CD4-positive, alpha-beta T cell treated with Interleukin-4 for 4 hours (primary cell): ENCODE data around the gene ATF3.

Experiments used
- DNase-seq: peaks from one replicate; pipeline ENCODE4 v3.0.0-alpha.2; 2020

ATF3 gene

DNA sequence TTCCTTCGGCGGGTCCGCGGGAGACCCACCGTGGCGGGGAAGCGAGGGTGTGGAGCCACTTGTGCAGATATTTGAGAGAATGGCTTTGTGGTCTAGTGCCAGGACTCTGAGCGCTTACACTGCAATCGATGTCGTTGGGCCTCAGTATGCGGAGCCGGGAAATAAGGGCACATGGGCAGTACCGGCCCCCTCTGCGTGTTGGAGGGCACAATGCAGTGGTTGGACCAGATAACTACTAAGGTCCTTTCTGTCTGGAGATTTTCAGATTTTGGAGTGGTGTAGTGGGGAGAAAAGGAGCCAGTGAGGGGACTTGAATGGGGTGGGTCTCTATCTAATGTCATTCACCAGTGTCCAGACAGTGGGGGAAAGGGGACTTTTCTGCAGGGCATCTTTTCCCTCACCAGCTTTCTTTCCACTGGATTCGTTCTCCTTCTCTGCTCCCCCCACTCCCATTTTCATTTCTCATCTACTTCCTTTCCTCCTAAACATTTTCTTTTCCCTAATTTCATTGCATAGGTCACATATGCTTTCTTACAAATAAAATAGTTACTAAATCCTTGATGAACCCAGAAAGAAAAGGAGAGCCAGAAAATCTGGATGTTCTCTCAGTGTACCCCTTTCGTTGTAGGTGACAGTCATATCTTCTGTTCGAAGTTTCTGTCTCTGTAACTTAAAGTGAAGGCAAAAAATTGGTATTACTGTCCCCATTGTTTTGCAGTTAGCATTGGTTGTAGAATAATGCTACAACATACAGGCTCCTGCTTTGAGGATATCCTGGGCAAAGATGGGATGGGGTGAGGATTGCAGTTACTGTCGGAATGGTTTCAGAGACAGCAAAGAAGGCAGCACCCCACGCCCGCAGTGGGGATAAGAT lies 1.4 kb downstream of the ATF3 start:
- no peak for DNase-seq

GRCh38 chr1:212610575-212610967 lies 2.0 kb downstream of the ATF3 start:
- DNase-seq: no peak

GRCh38 chr1:212611000-212611948 lies 2.7 kb downstream of the ATF3 start:
- DNase-seq: no peak

DNA sequence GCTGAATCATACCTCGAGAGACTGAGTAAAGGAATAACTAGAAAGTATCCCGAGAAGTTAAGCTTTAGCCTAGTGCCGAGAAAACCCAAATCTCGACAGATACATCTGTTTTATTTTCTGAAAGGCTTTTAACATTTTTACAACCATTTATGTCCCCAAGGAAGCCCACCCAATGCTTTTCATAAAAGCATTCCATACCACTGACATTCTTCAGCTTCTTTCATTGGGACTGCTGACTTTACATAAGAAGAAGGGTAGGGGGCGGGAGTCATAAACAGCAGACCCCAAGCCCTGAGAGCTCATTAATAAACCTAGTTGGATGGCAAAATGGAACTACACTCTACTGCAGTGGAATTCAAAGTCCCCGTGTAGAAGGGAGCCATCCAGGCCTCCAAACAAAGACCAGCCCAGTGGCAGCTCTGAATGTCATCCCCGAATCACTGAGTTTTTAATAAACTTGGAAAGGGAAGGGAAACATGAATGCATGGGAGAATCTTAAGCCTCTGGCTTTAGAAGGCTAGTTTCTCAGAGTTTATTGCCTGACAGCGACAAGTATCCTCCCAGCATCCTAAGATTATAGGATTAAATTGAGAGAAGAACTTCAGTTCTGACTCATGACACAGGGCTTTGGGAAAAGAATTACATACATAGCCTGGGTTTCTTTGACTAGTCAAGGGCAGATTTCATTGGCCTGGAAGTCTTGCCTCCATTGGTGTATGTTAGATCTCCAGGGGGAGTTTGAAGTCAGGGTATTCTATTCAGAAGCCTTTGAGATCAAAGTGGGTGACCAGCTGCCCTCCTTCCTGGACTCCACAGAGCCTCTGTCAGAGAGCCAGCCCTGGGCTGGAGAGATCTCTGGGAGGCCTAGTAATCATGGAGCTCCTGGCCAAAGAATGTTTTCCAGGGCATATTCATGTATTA lies 3.7 kb downstream of the ATF3 start:
- no peak for DNase-seq

DNA sequence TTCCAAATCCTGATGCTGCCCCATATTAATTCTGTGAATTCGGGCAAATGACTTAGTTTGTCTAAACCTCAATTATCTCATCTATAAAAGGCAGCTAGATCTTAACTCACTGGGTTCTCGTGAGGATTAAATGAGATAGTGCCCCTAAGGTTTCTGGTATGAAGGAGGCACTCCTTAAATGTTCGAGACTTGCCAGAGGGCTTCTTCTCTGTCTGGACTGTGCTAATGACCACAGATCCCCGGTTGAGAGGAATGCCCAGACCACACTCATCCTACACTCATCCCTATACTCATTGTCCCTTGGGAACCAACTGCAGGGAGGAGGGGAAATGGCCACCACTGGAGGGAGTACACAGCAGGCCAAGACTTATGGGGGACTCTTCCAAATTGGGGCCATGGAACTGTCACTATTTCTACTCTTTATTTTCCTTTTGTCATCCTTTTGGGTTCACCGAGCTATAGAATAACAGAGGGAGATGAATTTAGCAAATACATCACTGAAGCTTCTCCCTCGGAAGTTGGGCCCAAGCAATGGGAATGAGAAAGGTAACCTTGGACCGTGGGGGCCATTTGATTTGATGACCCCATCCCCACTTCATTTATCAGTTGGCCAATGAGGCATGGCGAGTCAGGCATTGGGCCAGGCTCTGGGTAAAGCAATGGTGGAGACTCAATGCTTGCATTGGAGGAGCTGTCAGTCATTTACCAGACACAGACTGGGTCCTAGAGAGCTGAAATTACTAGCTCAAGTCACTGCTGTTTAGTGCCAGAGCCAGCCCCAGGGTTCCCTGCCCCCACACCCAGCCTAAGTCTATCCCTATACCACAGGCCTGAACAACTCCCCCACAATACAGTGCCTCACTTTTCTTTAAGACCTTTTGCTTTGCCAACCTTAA lies 5.1 kb downstream of the ATF3 start:
- DNase-seq: no peak

- no peak for DNase-seq
Observed at GRCh38 chr1:212614453-212615200, 6.1 kb downstream of the ATF3 start.

- no peak for DNase-seq
Observed at GRCh38 chr1:212615201-212615470, 6.6 kb downstream of the ATF3 start.

DNA sequence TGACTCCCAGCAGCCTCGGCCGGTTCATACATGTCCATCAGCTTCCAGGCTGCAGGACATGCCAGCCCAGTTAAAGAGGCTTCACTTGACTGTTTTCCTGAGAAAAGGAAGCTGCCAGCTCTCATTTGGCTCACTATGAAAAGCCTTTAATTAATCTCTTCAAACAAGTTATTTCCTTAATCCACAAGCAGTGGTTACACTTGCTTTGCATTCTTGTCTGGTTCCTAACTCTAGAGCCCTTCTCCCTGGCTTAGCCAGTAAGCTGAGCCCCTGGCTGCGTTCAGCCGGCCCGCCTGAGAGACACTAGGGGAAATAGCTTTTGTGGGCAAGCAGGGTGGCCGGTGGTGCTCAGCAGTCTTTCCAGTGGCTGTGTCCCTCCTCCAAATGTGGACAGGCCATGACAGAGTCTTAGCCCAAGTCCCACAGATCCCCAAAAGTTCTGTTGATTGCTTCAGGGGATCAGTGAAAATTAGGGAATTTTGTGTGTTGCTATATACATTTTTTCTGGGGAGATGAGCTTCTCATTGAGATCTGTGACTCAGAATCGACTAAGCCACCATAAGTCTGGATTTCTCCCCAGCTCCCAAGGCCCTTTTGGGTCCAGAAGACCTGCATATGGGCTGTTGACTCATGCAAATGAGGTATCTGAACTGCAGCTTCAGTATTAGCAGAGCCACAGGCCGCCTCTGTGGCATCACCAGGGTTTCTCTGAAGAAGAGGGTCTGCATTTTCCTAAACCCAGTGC lies 10.1 kb downstream of the ATF3 start:
- DNase-seq: no peak

DNA sequence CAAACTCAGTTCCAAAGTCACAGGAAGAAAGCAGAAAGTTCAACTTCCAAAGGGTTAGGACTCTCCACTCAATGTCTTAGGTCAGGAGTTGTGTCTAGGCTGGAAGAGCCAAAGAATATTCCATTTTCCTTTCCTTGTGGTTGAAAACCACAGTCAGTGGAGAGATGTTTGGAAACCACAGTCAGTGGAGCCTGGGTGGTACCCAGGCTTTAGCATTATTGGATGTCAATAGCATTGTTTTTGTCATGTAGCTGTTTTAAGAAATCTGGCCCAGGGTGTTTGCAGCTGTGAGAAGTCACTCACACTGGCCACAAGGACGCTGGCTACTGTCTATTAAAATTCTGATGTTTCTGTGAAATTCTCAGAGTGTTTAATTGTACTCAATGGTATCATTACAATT lies 11.7 kb downstream of the ATF3 start:
- no peak for DNase-seq

GRCh38 chr1:212621043-212621948 lies 12.7 kb downstream of the ATF3 start:
- DNase-seq: no peak

GRCh38 chr1:212621949-212622305 lies 13.4 kb downstream of the ATF3 start:
- DNase-seq: no peak

DNA sequence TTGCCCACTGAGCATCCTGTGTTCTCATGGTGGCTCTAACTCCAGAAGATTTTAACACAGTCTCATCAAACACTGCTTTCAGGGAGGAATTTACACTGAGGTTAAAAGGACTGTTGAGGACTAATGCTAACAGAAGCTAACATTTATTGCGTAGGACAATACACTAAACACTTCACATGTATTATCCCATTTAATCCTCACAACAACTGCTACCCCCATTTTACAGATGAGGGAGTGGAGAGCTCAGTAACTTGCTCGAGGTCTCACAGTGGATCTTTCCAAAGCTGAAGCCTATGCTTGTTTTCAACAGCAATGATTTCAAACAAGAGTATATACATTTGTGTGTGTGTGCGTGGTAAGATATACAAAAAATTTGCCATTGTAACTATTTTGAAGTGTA lies 13.9 kb downstream of the ATF3 start:
- no peak for DNase-seq

GRCh38 chr1:212622906-212623305 lies 14.3 kb downstream of the ATF3 start:
- no peak for DNase-seq

GRCh38 chr1:212623603-212624002 lies 15.0 kb downstream of the ATF3 start:
- DNase-seq: no peak

DNA sequence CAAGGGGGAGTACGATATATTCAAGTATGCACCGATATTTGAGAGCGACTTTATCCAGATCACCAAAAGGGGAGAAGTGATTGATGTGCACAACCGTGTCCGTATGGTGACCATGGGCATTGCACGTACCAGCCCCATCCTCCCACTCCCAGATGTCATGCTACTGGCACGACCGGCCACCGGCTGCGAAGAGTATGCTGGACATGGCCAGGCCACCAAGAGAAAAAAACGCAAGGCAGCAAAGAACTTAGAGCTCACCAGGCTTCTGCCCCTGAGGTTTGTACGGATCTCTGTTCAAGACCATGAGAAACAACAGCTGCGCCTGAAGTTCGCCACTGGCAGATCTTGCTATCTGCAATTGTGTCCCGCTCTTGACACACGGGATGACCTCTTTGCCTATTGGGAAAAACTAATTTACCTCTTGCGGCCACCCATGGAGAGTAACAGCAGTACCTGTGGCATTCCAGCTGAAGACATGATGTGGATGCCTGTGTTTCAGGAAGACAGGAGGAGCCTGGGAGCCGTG lies 16.5 kb downstream of the ATF3 start:
- DNase-seq: no peak

- no peak for DNase-seq
Observed at GRCh38 chr1:212625781-212626450, 17.4 kb downstream of the ATF3 start.

- DNase-seq: no peak
Observed at GRCh38 chr1:212628046-212628445, 19.5 kb downstream of the ATF3 start.

- DNase-seq: no peak
Observed at GRCh38 chr1:212628813-212629415, 20.4 kb downstream of the ATF3 start.
